Measurements from ENCODE around the gene SBK3.
"Not testable (repeated sequence)": the region's sequence is repeated elsewhere in the genome, so short reads cannot be mapped to it uniquely, and the experiment has no call there.

The SBK3 gene, protein sequence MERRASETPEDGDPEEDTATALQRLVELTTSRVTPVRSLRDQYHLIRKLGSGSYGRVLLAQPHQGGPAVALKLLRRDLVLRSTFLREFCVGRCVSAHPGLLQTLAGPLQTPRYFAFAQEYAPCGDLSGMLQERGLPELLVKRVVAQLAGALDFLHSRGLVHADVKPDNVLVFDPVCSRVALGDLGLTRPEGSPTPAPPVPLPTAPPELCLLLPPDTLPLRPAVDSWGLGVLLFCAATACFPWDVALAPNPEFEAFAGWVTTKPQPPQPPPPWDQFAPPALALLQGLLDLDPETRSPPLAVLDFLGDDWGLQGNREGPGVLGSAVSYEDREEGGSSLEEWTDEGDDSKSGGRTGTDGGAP

DNA sequence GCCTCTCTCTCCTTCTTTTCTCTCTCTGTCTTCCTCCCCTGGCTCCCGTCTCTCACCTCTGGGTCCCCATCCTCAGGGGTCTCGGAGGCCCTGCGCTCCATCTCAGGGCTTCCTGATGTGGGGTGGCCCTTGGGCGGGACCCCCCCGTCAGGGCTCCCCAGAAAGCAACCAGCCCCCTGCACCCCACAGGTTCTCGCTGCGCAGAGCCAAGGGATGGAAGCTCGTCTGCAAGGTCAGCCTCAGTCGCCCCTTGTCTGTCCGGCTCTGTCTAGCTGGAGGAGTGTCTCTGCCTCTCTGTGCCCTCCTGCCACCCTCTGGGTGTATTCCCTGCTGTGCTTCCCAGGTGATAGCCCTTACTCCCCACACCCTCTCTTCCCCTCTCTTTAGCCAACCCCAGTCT lies at the start of gene SBK3:
TSS of gene SBK3 (minus strand) at position 101 of the 400 bp plus-strand sequence. CDS start at position 101, 0 bp downstream.
- no peak for DNase-seq (ENCODE audit: low read depth in 3 of 3, low spot score in 1 of 3)

DNA sequence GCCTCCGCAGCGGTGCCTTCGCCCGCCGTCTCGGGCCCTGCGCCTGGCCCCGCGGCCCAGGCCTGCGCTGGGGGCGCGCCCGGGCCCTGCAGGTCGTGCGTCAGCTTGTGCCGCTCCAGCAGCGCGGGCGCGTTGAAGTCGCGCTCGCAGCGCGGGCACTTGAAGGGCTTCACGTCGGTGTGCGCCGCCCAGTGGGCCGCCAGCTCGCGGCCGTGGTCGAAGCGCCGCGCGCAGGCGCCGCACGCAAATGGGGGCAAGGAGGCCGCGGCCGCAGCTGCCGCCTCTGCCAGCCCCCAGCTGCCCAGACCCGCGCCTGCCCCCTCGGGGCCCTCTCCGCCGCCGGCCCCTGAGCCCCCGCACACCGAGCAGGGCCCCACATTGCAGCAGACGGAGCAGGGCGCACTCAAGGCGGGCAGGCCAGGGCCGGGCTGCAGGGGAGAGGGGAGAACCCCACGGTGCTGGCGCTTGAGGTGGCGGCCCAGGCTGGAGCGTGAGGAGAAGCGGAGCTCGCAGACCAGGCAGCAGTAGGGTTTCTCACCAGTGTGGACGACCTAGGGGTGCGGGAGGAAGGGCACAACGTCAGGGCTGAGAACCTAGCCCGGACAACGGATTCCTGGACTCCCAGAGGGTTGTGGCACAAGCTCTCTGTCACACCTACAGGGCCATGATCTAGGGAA lies 47.9 kb upstream of the SBK3 start:
- no peak for DNase-seq (ENCODE audit: low read depth in 3 of 3, low spot score in 1 of 3)

DNA sequence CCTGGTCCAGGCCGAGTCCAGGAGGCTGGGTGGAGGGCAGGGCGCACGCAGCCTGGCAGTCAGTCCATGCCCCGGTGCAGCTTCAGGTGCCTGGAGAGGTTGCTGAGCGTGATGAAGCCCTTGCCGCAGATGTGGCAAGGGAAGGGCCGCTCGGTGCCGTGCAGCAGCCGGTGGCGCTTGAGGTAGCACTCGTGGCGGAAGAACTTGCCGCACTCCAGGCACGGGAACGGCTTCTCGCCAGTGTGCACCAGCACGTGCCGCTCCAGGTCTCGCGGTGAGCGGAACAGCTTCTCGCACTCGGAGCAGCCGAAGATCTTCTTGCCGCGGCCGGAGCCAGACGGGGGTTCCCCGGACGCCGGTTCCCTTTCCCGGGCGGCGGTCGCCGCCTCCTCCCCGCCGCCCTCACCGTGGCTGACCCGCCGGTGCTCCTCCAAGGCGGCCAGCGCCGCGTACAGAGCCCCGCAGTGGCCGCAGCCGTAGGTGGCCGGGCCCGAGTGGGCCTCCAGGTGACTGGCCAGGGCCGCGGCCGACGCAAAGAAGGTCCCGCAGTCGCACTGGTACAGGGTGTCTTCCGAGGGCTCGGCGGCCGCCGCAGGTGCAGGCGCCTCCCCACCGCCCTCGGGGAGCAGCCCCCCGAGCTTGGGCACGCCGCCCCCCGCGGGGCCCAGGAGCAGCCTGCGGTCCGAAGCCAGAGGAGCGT lies 47.2 kb upstream of the SBK3 start:
- no peak for DNase-seq (ENCODE audit: low read depth in 3 of 3, low spot score in 1 of 3)

DNA sequence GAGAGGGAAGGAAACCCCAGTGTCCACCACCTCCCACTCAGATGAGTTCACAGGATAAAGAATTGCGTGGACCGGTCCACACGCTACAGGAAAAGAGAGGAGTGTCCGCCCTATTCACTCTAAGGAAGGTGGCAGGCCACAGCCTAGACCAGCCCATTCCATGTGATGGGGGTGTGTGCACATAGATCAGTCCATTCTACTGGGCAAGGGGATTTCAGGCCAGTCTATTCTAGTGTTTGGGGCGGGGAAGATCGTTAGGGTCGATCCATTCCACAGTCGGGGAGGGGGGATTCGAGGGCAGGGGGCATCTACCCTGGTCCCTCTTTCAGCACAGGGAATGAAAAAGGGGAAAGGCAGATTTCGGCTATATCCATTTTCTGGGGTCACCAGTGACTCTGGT lies 46.2 kb upstream of the SBK3 start:
- no peak for DNase-seq (ENCODE audit: low read depth in 3 of 3, low spot score in 1 of 3)

DNA sequence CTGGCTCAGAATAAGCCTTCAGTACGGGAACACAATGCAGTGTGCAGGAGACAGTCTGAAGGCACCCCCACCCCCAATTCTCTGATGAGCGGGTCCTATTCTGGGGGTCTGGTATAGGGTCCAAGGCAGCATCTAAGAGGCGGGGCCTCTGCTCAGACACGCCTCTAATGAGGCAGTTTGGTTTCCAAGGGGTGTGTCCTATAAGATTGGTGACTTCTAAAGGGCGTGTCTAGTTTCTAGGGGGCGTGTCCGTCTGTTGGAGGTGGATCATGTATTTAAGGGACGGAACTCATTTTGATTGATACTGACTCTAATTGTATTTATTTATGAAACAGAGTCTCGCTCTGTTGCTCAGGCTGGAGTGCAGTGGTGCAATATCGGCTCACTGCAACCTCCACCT lies 45.3 kb upstream of the SBK3 start:
- no peak for DNase-seq (ENCODE audit: low read depth in 3 of 3, low spot score in 1 of 3)

DNA sequence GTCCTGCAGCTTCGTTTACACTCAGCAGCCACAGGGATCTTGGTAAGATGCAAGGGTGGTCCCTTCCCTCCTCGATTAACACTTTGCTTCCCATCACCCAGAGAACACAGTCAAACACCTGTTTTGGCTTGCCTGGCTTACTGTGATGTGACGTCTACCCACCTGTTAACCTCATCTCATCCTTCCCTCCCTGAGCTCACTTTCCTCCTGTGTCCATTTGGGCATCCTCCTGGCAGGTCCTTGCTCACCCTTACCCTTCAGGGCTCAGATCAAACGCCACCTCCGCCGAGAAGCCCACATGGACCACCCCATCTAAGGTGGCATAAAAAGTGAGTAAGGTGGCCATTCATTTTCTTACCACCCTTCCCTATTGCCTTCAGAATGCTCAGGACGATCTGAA lies 44.8 kb upstream of the SBK3 start:
- DNase-seq (ENCODE audit: low read depth in 3 of 3, low spot score in 1 of 3), result no peak

DNA sequence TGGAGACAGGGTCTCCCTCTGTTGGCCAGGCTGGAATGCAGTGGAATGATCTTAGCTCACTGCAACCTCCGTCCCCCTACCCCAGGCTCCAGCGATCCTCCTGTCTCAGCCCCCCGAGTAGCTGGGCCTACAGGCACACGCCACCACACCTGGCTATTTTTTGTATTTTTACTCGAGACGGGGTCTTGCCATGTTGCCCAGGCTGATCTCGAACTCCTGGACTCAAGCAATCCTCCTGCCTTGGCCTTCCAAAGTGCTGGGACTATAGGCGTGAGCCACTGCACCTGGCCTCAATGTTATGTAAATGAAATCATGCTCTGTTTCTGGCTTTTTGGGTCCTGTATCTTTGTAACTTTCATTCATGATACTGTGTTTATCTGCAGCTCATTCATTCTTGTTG lies 43.4 kb upstream of the SBK3 start:
- DNase-seq (ENCODE audit: low read depth in 3 of 3, low spot score in 1 of 3), result no peak

DNA sequence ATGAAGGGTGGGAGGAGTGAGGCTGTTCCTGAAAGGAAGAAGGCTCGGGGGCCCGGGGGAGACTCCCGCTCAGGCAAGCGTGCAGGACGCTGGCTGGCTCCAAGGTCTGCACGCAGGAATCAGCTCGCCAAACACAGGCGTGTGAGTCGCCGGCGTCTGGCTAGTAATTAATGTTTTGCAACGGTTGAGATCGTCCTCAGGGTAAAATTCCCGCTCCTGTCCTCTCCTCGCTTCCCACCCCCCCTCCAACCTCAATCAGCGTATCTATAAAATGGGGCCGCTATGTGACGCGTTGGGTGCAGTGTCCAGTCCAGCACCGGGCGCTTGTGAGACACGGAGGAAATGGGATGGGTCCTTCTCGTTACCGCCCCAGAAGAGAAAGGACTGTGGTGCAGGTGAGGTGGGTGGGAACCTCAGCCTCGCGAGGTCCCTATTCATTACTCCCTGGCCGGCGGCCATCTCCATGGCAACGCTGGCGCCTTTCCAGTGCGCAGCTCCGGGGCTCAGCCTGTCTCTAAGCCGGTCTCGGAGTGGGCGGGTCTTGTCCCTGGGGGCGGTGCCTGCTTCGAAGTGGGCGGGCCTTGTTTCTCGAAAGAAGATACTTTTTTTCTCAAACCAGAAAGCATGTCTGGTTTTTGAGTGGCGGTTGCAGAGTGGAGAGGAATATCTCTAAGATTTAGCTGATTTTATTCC lies 41.8 kb upstream of the SBK3 start:
- peak; percentile 73 to 92 (median 80) for DNase-seq (ENCODE audit: low read depth in 3 of 3, low spot score in 1 of 3)

DNA sequence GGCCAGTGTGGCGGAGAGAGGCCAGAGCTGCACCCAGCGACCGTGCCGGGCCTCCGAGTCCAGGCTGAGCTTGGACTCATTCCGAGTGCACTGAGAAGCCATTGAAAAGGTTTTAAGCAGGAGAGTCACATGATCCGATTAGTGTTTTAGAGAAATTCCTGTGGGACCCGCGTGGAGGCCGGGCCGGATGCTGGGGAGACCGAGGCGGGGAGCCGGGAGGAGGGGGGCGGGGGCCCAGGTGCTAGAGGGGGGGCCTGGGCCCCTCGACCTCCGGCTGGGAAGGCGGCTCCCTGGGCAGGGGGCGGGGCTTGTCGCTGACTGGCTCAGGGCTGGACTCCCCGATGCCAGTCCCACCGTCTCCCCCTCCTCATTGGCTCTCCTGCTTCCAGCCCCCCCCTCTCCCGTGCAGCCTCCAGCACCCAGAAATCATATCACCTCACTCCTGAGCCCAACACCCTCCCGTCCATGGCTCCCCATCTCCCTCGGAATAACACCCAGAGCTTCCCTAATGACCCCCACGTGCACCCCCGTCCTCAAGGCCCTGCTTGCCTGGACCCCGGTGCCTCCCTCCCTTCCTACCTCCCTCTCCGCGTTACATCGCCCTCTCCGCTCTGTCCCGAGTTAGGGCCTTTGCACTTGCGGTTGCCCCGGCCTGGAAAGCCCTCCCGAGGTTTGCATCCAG lies 40.5 kb upstream of the SBK3 start:
- peak in 1 of 3 donors; percentile 49 for DNase-seq (ENCODE audit: low read depth in 3 of 3, low spot score in 1 of 3)

DNA sequence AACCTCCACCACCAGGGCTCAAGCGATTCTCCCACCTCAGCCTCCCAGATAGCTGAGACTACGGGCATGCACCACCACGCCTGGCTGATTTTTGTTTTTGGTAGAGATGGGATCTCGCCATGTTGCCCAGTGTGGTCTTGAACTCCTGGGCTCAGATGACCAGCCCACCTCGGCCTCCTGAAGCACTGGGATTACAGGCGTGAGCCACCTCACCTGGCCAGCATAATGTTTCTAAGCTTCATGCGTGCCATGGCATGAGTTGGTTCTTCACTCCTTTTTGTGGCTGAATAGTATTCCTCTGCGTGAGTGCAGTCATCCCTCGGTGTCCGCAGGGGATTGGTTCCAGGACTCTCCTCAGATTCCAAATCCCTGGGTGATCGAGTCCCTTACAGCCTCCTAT lies 39.5 kb upstream of the SBK3 start:
- DNase-seq (ENCODE audit: low read depth in 3 of 3, low spot score in 1 of 3), result no peak

DNA sequence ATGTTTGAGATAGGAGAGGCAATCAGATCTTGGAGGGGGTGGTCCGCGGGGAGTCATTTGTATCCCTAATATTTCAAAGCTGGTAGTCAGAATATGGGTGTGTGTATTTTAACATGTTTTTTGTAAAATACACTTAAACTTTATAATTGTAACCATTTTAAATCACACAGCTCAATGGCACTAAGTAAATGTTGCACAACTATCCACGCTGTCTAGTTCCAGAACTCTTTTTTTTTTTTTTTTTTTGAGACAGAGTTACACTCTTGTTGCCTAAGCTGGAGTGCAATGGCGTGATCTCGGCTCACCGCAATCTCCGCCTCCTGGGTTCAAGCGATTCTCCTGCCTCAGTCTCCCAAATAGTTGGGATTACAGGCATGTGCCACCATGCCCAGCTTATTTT lies 38.6 kb upstream of the SBK3 start:
- DNase-seq (ENCODE audit: low read depth in 3 of 3, low spot score in 1 of 3), result not testable (repeated sequence)

DNA sequence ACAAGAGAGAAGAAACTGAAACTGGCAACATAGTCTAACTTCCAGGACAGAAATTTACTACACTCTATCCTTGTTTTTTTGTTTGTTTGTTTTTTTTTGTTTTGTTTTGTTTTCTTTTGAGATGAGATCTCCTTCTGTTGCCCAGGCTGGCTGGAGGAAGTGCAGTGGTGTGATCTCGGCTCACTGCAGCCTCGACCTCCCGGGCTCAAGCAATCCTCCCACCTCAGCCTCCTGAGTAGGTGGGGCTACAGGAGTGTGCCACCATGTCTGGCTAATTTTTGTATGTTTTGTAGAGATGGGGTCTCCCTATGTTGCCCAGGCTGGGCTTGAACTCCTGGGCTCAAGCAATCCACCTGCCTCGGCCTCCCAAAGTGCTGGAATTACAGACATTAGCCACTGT lies 36.9 kb upstream of the SBK3 start:
- not testable (repeated sequence) for DNase-seq (ENCODE audit: low read depth in 3 of 3, low spot score in 1 of 3)

DNA sequence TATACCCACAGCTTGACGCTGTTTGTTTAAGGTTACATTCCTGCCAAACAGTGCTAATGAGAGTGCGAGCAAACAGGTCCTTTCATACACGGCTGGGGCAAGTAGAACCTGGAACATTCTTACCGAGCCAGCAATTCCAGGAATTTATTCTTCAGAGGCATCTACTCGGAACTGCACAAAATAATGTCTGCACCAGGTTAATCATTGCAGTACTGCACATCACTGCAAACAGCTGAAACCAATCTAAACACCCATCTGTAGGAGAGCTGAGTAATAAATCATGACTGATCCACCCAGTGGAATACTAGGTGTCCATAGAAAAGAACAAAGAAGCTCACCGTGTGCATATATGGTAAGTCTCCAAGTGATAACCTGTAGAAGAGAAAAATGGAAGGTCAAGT lies 36.5 kb upstream of the SBK3 start:
- DNase-seq (ENCODE audit: low read depth in 3 of 3, low spot score in 1 of 3), result no peak

DNA sequence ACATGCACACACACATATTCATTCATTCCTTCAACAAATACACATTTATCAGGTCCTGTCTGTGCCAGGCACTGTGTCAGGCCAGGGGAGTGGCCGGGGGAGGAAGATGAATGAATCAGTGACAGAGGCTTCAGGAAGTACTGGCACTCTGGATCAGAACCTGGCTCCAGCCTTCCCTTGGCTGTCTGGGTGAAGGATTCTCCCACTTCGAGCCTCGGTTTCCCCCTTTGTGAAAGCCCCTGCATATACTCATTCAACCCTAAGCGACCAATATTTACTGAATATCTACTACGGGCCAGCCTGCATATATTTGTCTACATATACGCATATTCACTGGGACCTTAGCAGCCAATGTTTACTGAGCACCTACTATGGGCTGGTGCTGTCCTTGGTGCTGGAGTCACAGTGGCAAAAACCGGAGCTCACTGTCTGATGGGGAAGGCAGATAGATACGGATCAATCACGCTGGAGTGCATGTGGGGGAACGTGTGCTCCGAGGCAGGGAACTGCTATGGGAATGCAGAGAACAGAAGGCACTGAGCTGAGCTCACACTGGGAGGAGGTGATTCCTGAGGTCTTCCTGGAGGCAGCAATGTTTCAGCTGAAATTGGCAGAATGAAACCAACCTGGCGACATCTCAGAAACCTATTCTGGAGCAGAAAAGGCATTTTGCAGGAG lies 35.9 kb upstream of the SBK3 start:
- no peak for DNase-seq (ENCODE audit: low read depth in 3 of 3, low spot score in 1 of 3)

DNA sequence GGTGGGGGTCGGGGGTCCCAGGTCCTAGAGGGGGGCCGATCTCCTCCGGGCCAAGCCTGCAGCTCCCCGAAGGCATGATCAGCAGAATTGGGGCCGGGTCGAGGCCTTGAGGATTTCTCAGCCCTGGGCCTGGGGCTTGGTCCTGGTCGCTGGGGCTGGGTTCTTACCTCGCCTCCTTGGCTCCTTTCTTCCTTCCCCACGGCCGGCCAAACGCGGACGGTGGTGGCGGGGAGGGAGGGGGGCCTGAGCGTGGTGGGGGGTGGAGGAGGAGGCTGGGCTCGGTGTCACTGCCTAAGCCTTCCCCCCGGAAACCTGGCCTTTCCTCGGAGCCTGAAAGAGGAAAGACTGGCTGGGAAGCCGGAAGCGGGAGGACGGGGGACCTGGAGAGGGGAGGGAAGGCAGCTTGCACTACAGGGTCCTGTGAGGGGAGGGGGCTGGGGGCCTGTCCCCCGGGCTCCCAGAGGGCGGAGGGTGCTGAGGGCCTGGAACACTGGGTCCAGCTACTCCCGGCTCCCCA lies 35.3 kb upstream of the SBK3 start, which contains the start of gene ZNF579:
TSS of gene ZNF579 (minus strand) at position 221 of the 517 bp plus-strand sequence. CDS start 1,209 bp downstream, outside the sequence.
- peak in 2 of 3 donors; percentile 41 to 76 for DNase-seq (ENCODE audit: low read depth in 3 of 3, low spot score in 1 of 3)

DNA sequence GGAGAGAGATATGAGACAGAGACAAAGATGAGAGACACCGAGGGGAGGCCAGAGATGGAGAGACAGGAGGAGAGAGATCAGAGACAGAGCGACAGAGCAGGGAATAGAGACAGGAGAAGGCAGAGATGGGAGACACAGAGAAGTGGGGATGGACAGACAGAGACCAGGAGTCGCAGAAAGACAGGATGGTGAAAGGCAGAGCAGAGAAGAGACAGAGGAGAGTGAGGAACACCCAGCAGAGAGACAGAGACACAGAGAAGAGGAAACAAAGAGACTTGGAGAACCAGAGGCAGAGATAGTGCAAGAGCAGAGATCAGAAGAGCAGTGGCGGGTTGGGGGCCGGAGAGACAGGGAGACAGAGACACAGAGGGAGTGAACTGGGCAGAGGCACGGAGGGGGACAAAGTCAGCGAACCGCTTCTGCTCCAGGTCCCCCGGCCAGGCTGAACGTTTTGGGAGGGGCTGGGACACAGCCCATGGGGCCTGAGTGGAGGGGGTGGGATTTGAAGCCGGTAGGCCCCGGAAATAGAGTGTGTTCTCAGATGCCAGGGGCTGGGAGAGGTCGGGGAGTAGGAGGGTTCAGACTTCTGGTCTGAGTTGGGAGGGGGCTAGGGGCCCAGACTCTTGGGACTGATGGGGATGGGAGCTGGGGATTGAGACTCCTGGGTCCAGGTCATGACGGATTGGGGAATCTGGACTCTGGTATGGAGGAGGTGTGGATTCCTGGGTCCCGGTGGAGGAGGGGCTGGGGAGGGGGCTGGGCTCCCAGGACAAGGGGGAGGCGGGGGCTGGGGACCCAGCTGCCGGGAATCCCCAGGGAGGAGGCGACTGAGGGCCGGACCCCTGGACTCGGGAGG lies 34.7 kb upstream of the SBK3 start:
- no peak for DNase-seq (ENCODE audit: low read depth in 3 of 3, low spot score in 1 of 3)

DNA sequence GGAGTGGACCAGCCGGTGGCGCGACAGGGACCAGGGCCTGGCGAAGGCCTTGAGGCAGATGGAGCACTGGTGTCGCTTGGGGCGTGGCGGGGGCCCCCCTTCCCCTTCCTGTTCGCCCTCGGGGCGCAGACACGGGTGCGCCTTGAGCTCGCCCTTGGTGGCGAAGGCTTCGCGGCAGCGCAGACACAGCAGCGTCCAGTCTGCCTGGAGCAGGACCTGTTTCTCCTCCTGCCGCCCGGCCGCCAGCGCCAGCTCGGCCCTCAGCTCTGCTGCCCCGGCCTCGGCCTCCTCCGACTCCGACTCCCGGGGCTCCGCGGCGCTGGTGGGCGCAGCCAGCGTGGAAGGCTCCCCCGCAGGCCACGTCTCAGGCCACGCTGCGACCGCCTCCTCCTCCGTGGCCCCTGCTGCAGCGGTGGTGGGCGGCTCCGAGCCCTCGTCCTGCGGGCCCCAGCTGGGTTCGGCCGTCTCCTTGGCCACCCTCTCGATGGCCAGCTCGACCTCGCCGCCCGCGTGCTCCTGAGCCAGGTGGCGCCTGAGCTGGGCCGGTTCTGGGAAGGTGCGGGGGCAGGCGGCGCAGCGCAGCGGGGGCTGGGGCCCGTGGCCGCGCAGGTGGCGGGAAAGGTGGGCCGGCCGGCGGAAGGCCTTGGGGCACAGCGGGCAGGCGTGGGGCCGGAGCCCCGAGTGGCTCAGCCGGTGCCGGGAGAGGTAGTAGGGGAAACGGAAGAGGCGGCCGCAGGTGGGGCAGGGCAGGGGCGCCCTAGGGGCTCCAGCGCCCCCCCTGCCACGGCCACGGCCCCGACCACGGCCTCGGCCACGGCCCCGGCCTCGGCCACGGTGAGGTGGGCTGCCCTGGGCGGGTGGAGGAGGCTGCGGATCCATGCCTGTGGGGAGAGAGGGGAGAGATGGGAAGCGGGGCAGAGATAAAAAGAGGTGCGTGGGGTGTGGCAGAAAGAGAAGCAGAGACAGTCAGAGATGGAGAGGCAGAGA lies 33.7 kb upstream of the SBK3 start:
- no peak for DNase-seq (ENCODE audit: low read depth in 3 of 3, low spot score in 1 of 3)
